B cell (primary cell): ENCODE measurements around the gene EGLN2.

ENCODE experiments used
- CTCF ChIP-seq: fragments of 200-600 bp; IDR thresholded peaks from one replicate; pipeline ENCODE4 v1.8.0; 2022; ENCODE audit warnings: antibody characterized with exemption, mild to moderate bottlenecking
- EZH2 ChIP-seq: IDR thresholded peaks from 2 replicates; pipeline ENCODE4 v1.6.1; 2012; ENCODE audit warnings: borderline replicate concordance, low read depth, mild to moderate bottlenecking, moderate library complexity, low read length; ENCODE audit not compliant: insufficient read depth, poor library complexity, severe bottlenecking

- TF ChIP-seq CTCF (no peak), EZH2 (no peak)
Measured at GRCh38 chr19:40804783-40805242, 5.8 kb downstream of the EGLN2 start.
